Sigmoid colon (tissue), 4 donors: ENCODE data around the gene GALR2.

Source experiments
- CTCF ChIP-seq, 4 experiments: fragments of 450-650 bp in 3 of 4; fragments of 200-600 bp in 1 of 4; IDR thresholded peaks; one replicate each; pipeline ENCODE4 v1.5.1; 2016 to 2019; ENCODE audit warnings: antibody characterized with exemption in 4 of 4, mild to moderate bottlenecking in 3 of 4, moderate library complexity in 2 of 4
- EP300 ChIP-seq, 4 donors: sonication (generic); formaldehyde crosslinking; IDR thresholded peaks; one replicate each; pipeline ENCODE4 v1.6.1; 2017; ENCODE audit warnings: antibody characterized with exemption in 4 of 4

- TF ChIP-seq EP300 (IDR thresholded peaks at IDR 0.05) (no peak), CTCF (IDR thresholded peaks at IDR 0.05) (peak in 3 of 4 experiments; percentile 8 to 23 (median 18))
Observed at GRCh38 chr17:76103274-76104139, 28.9 kb downstream of the GALR2 start, which contains the start of gene EXOC7.
